ENCODE measurements around the gene PRDM16.

GRCh38 chr1:3216015-3216391 lies 147.0 kb downstream of the PRDM16 start:
- TF ChIP-seq EZH2 (IDR thresholded peaks at IDR 0.05; ENCODE audit: borderline replicate concordance, insufficient read depth, low read length, poor library complexity, severe bottlenecking) (no peak), CTCF (IDR thresholded peaks at IDR 0.05; ENCODE audit: poor library complexity, severe bottlenecking) (no peak)

Measured in neural cell (in vitro differentiated cells).